HL-60 (cell line): ENCODE results near the gene UGT1A7.

Experiments used
- DNase-seq, 2 experiments: peaks; one replicate each; pipeline ENCODE4 v3.0.0-alpha.2; 2010 to 2020; ENCODE audit warnings: low read depth in 1 of 2, low spot score in 1 of 2
- H3K27ac ChIP-seq: fragments of 250-450 bp; sonication (Bioruptor Pico); replicated peaks from 2 replicates; pipeline ENCODE4 v1.5.1; 2020; ENCODE audit warnings: mild to moderate bottlenecking, moderate library complexity
- H3K27me3 ChIP-seq: fragments of 250-450 bp; sonication (Bioruptor Pico); 2 replicates; pipeline ENCODE4 v1.5.1; 2021; ENCODE audit warnings: mild to moderate bottlenecking, moderate library complexity; ENCODE audit not compliant: insufficient read depth, poor library complexity, severe bottlenecking
- H3K4me3 ChIP-seq: replicated peaks from 2 replicates; pipeline ENCODE4 v1.5.1; 2011; ENCODE audit warnings: mild to moderate bottlenecking, control low read depth, low read length; ENCODE audit not compliant: insufficient read depth
- GABPA ChIP-seq: IDR thresholded peaks from 2 replicates; pipeline ENCODE4 v1.6.1; 2012; ENCODE audit warnings: low read depth
- POLR2AphosphoS5 ChIP-seq: IDR thresholded peaks from 2 replicates; pipeline ENCODE4 v1.6.1; 2012; ENCODE audit warnings: low read depth
- SPI1 ChIP-seq: IDR thresholded peaks from 2 replicates; pipeline ENCODE4 v1.6.1; 2012; ENCODE audit warnings: low read depth, mild to moderate bottlenecking, borderline replicate concordance
- TF ChIP-seq, protein P1 (sequence below): IDR thresholded peaks from one replicate; pipeline ENCODE4 v1.5.1; 2011; ENCODE audit warnings: low read length, control low read depth, inconsistent platforms; ENCODE audit not compliant: insufficient read depth
- TF ChIP-seq, protein P2 (sequence below): IDR thresholded peaks from 2 replicates; pipeline ENCODE4 v1.6.1; 2012; ENCODE audit warnings: low read depth; ENCODE audit not compliant: insufficient replicate concordance

Gene UGT1A7

DNA sequence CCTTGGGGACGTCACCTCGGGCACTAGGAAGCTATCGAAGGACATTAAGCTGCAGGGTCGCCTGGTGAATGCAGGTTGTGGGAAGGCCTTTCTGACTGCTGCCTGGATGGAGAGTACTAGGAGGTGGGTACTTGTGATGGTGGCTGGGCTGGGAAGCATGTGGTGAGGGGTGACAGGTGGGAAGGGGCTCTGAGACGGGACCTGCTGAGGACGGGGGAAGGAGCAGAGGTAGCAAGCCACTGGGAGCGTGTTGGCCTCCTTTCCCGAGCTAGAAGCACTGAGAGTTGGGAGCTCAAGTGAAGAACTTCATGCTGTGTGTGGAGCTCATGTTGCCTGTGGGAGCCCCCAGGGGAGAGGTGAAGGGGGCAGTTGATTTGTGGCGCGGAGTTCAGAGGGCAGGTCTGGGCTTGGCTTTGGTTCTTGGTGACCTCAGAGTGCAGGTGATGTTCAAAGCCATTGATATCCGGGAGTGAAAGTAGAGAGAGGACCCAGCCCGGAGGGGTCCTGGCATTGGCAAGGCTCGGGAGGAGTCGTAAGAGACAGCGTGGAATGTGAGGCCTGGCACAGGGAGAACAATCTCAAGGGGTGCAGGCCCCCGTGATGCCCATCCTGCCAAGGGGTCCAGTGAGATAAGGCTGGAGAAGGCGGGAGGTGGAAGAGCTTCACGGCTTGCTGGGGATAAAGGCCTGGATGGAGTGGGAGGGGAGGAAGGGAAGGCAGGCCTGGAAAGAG lies 109.6 kb downstream of the UGT1A7 start:
- DNase-seq, result no peak
- H3K27me3 ChIP-seq, result no peaks in the 10 kb centered on the region
- TF ChIP-seq SPI1, result no peak
- TF ChIP-seq GABPA, result no peak
- TF ChIP-seq, protein P1, sequence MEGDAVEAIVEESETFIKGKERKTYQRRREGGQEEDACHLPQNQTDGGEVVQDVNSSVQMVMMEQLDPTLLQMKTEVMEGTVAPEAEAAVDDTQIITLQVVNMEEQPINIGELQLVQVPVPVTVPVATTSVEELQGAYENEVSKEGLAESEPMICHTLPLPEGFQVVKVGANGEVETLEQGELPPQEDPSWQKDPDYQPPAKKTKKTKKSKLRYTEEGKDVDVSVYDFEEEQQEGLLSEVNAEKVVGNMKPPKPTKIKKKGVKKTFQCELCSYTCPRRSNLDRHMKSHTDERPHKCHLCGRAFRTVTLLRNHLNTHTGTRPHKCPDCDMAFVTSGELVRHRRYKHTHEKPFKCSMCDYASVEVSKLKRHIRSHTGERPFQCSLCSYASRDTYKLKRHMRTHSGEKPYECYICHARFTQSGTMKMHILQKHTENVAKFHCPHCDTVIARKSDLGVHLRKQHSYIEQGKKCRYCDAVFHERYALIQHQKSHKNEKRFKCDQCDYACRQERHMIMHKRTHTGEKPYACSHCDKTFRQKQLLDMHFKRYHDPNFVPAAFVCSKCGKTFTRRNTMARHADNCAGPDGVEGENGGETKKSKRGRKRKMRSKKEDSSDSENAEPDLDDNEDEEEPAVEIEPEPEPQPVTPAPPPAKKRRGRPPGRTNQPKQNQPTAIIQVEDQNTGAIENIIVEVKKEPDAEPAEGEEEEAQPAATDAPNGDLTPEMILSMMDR, result no peak
- no peak for TF ChIP-seq POLR2AphosphoS5
- TF ChIP-seq, protein P2, sequence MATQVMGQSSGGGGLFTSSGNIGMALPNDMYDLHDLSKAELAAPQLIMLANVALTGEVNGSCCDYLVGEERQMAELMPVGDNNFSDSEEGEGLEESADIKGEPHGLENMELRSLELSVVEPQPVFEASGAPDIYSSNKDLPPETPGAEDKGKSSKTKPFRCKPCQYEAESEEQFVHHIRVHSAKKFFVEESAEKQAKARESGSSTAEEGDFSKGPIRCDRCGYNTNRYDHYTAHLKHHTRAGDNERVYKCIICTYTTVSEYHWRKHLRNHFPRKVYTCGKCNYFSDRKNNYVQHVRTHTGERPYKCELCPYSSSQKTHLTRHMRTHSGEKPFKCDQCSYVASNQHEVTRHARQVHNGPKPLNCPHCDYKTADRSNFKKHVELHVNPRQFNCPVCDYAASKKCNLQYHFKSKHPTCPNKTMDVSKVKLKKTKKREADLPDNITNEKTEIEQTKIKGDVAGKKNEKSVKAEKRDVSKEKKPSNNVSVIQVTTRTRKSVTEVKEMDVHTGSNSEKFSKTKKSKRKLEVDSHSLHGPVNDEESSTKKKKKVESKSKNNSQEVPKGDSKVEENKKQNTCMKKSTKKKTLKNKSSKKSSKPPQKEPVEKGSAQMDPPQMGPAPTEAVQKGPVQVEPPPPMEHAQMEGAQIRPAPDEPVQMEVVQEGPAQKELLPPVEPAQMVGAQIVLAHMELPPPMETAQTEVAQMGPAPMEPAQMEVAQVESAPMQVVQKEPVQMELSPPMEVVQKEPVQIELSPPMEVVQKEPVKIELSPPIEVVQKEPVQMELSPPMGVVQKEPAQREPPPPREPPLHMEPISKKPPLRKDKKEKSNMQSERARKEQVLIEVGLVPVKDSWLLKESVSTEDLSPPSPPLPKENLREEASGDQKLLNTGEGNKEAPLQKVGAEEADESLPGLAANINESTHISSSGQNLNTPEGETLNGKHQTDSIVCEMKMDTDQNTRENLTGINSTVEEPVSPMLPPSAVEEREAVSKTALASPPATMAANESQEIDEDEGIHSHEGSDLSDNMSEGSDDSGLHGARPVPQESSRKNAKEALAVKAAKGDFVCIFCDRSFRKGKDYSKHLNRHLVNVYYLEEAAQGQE, result no peak
- H3K4me3 ChIP-seq, result no peak overlapping the region
- H3K27ac ChIP-seq, result no peak overlapping the region

DNA sequence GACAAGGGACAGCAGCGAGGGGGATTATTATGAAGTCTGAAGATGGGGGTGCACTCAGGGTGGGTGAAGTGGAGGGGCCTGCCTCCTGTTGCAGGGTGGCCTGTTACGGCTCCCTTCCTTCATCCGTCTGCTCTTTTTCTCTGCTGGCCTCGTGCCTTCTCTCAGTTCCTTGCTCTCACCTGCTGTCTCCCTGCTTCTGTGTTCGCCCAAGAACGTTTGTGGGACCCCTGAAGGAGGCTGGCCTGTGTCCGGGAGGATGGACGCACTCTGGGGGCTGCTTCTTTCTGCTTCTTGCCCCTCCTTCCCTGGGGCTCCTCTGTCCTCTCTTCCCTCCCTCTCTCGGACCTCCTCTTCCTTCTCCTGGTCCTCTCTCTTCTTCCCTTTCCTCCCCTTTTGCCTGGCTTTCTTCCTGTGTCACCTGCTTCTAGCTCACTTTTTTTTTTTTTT lies 110.2 kb downstream of the UGT1A7 start:
- H3K27ac ChIP-seq, result no peak overlapping the region
- no peak for DNase-seq
- TF ChIP-seq, protein P1, result no peak
- TF ChIP-seq, protein P2, result no peak
- TF ChIP-seq POLR2AphosphoS5, result no peak
- no peak for TF ChIP-seq SPI1
- no peak for TF ChIP-seq GABPA
- no peak overlapping the region for H3K4me3 ChIP-seq
- H3K27me3 ChIP-seq, result no peaks in the 10 kb centered on the region

DNA sequence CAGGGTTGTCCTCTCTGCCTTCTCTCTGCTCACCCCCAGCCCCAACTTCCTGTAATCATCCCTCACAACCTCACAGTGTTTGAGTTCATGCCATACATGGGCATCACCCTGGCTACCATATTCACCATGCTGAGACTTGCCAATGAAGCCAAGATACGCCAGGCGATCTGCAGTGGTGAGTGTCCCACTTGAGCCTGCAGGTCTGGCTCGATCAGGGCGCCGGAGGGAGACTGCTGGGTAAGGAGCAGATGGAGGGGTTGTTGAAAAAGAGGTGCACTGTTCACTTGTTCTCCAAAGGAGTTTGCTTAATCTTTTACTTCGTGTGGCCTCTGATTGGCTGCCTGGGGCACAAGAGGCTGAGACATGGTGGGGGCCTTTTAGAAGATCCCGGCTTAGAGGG lies 111.0 kb downstream of the UGT1A7 start:
- no peak for DNase-seq
- no peak overlapping the region for H3K4me3 ChIP-seq
- H3K27me3 ChIP-seq, result no peaks in the 10 kb centered on the region
- TF ChIP-seq GABPA (no peak), POLR2AphosphoS5 (no peak), SPI1 (no peak)
- TF ChIP-seq, protein P1, result no peak
- TF ChIP-seq, protein P2, result no peak
- no peak overlapping the region for H3K27ac ChIP-seq
